HL-60 (cell line): ENCODE data around the gene PTBP3.
A peak's percentile ranks its signal among the peaks of the same experiment; 100 is the strongest.
"Not testable (repeated sequence)": the region's sequence is repeated elsewhere in the genome, so short reads cannot be mapped to it uniquely, and the experiment has no call there.

ENCODE experiments used
- DNase-seq, 2 experiments: peaks; one replicate each; pipeline ENCODE4 v3.0.0-alpha.2; 2010 to 2020; ENCODE audit warnings: low read depth in 1 of 2, low spot score in 1 of 2
- H3K27ac ChIP-seq: fragments of 250-450 bp; sonication (Bioruptor Pico); replicated peaks from 2 replicates; pipeline ENCODE4 v1.5.1; 2020; ENCODE audit warnings: mild to moderate bottlenecking, moderate library complexity
- H3K27me3 ChIP-seq: fragments of 250-450 bp; sonication (Bioruptor Pico); 2 replicates; pipeline ENCODE4 v1.5.1; 2021; ENCODE audit warnings: mild to moderate bottlenecking, moderate library complexity; ENCODE audit not compliant: insufficient read depth, poor library complexity, severe bottlenecking
- H3K4me3 ChIP-seq: replicated peaks from 2 replicates; pipeline ENCODE4 v1.5.1; 2011; ENCODE audit warnings: mild to moderate bottlenecking, control low read depth, low read length; ENCODE audit not compliant: insufficient read depth
- CTCF ChIP-seq: IDR thresholded peaks from one replicate; pipeline ENCODE4 v1.5.1; 2011; ENCODE audit warnings: low read length, control low read depth, inconsistent platforms; ENCODE audit not compliant: insufficient read depth
- GABPA ChIP-seq: IDR thresholded peaks from 2 replicates; pipeline ENCODE4 v1.6.1; 2012; ENCODE audit warnings: low read depth
- POLR2AphosphoS5 ChIP-seq: IDR thresholded peaks from 2 replicates; pipeline ENCODE4 v1.6.1; 2012; ENCODE audit warnings: low read depth
- REST ChIP-seq: IDR thresholded peaks from 2 replicates; pipeline ENCODE4 v1.6.1; 2012; ENCODE audit warnings: low read depth; ENCODE audit not compliant: insufficient replicate concordance
- SPI1 ChIP-seq: IDR thresholded peaks from 2 replicates; pipeline ENCODE4 v1.6.1; 2012; ENCODE audit warnings: low read depth, mild to moderate bottlenecking, borderline replicate concordance

Gene PTBP3

GRCh38 chr9:112366591-112366990, 33.2 kb upstream of the PTBP3 start:
- TF ChIP-seq POLR2AphosphoS5 (no peak), SPI1 (no peak), REST (no peak), GABPA (no peak), CTCF (no peak)
- Histone ChIP-seq H3K27me3 (no peaks in the 10 kb centered on the region), H3K27ac (no peak overlapping the region), H3K4me3 (no peak overlapping the region)
- DNase-seq = no peak

- H3K27me3 ChIP-seq, H3K4me3 ChIP-seq, H3K27ac ChIP-seq, DNase-seq: not testable (repeated sequence)
These were observed 31.8 kb upstream of the PTBP3 start for GRCh38 chr9:112365257-112365656.

GRCh38 chr9:112364761-112365160, 31.3 kb upstream of the PTBP3 start:
- Histone ChIP-seq H3K27me3 (no peaks in the 10 kb centered on the region), H3K27ac (no peak overlapping the region), H3K4me3 (no peak overlapping the region)
- no peak for DNase-seq
- TF ChIP-seq SPI1 (no peak), GABPA (no peak), REST (no peak), CTCF (no peak), POLR2AphosphoS5 (no peak)

- peak in 1 of 2 experiments; percentile 37 for DNase-seq
These were observed 28.2 kb upstream of the PTBP3 start for GRCh38 chr9:112361601-112362000.

More at GRCh38 chr9:112361601-112362000, 28.2 kb upstream of the PTBP3 start:
- no peaks in the 10 kb centered on the region for H3K27me3 ChIP-seq
- TF ChIP-seq SPI1 (no peak), GABPA (no peak), REST (no peak), CTCF (no peak), POLR2AphosphoS5 (no peak)
- no peak overlapping the region for H3K4me3 ChIP-seq
- no peak overlapping the region for H3K27ac ChIP-seq
